ENCODE data around the gene FRG2B.
"Not testable (repeated sequence)": the region's sequence is repeated elsewhere in the genome, so short reads cannot be mapped to it uniquely, and the experiment has no call there.

Gene FRG2B

GRCh38 chr10:133600657-133601056 lies 25.9 kb downstream of the FRG2B start:
- H3K27ac ChIP-seq = no peak overlapping the region
- no peak for TF ChIP-seq ZFX (IDR thresholded peaks at IDR 0.05)
- no peak for TF ChIP-seq CTCF (conservative IDR thresholded peaks at IDR 0.05)

GRCh38 chr10:133599869-133600268 lies 26.7 kb downstream of the FRG2B start:
- not testable (repeated sequence) for H3K27ac ChIP-seq

GRCh38 chr10:133592716-133593115 lies 33.9 kb downstream of the FRG2B start:
- TF ChIP-seq ZFX (IDR thresholded peaks at IDR 0.05) = no peak
- no peak for TF ChIP-seq CTCF (conservative IDR thresholded peaks at IDR 0.05)
- H3K27ac ChIP-seq = no peak overlapping the region

GRCh38 chr10:133590970-133591359 lies 35.6 kb downstream of the FRG2B start:
- H3K27ac ChIP-seq = no peak overlapping the region
- TF ChIP-seq CTCF (conservative IDR thresholded peaks at IDR 0.05) (no peak), ZFX (IDR thresholded peaks at IDR 0.05) (no peak)

GRCh38 chr10:133590226-133590969 lies 36.2 kb downstream of the FRG2B start:
- no peak for TF ChIP-seq ZFX (IDR thresholded peaks at IDR 0.05)
- no peak for TF ChIP-seq CTCF (conservative IDR thresholded peaks at IDR 0.05)

GRCh38 chr10:133577037-133577436 lies 49.6 kb downstream of the FRG2B start:
- H3K27ac ChIP-seq = not testable (repeated sequence)

More at GRCh38 chr10:133590226-133590969, 36.2 kb downstream of the FRG2B start:
- no peak overlapping the region for H3K27ac ChIP-seq
